HG02763 (cell line): Measurements from ENCODE around the gene ADARB2.

ENCODE experiments used
- ATAC-seq: cut with Tn5 transposase; IDR thresholded peaks from one replicate; pipeline ENCODE4 v1.9.1; 2021; ENCODE audit warnings: mild to moderate bottlenecking, moderate library complexity; ENCODE audit not compliant: unreplicated experiment

The ADARB2 gene

DNA sequence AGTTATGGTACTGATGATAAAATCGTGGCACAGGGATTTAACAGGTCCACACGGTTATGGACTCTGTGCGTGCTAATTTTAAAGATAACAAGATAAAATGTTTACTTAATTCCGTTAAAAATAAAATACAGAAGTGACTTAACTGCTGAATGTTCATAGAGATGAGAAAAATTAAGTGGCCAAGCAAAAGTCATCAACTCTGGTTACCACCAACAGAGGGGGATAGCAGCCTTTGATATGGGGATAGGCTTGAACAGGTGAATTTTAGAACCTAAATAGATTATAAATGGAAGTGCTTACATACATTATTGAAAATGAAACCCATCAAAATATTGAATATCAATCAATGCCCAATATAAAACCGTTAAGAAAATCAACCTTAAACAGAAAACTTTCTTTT lies 436.2 kb downstream of the ADARB2 start:
- ATAC-seq = no peak

DNA sequence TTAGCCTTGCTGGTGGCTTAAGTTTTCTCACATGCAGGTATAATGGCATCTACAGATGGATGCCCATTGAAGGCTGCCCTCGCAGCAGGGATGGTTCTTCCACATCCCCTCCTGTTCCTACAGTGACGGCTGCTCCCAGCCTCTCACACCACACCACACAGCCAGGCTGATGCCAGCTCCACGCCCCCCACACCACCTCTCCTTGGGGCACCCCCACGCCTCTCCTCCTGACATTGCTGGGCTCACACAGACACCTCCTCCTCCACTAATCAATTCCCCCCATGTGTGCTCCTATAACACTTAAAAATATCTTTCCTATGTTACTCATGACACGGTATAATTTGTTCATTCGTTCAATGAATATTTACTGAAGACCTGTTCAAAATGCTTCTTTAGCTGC lies 437.1 kb downstream of the ADARB2 start:
- ATAC-seq = no peak

DNA sequence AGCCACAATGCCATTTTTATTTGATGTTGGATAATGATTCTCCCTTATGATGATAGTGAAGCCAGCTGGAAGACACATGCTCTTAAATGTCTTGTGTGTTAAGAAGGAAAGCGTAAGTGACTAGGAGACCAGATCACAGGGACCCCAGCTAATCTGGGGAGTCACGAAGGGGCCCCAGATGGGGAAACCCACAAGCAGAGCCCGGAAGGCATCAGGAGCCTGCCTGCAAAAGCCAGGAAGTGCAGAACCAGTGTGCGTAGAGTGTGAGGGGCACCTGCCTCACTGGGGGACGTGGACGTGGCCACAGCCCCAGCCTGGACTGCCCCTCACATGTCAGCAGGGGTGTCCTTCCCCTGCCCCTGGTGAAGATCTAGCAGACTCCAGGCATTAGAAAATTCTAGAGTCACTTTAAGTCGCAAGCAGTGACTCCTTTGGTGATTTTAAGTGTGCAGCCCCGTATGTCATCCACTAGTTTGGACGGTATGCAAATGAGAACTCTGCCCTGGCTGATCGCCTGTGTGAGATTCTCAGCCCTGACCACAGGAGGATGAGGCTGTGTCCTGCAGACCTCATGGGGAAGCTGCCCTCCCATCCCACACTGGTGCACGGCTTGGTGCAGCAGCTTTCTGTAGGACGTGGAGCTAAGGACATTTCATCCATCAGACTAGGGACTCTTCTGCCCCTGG lies 438.1 kb downstream of the ADARB2 start:
- ATAC-seq = no peak

DNA sequence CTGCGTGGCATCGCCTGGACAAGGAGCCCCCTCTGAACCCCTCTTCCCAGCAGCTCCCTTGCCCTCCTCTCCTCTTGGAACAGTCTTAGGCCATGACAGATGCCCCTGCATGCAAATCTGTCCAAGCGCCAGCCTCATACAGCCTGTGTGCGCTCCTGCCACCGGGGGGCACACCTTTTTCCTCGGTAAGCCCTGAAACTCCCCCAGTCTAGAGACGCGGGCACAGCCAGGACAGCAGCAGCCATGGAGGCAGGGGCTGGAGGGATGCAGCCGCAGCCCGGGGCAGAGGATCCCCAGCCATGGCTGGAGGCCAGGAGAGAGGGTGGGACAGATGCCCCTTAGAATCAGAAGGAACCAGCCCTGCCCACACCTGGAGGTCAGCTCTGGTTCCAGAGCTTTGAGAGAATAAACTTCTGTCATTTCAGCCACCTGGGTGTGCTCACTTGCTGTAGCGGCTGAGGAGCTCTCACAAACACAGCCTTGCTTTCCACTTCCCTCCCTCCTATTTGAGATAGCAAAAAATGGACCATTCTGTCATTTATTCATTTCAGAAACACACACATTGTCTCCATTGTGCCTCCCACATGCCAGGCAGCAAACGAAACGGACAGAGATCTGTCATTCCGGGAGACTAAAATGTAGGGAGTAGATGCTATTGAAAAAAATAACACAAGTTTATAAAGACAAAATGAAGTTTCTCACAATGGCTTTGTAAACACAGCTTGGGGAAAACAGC lies 439.6 kb downstream of the ADARB2 start:
- no peak for ATAC-seq

DNA sequence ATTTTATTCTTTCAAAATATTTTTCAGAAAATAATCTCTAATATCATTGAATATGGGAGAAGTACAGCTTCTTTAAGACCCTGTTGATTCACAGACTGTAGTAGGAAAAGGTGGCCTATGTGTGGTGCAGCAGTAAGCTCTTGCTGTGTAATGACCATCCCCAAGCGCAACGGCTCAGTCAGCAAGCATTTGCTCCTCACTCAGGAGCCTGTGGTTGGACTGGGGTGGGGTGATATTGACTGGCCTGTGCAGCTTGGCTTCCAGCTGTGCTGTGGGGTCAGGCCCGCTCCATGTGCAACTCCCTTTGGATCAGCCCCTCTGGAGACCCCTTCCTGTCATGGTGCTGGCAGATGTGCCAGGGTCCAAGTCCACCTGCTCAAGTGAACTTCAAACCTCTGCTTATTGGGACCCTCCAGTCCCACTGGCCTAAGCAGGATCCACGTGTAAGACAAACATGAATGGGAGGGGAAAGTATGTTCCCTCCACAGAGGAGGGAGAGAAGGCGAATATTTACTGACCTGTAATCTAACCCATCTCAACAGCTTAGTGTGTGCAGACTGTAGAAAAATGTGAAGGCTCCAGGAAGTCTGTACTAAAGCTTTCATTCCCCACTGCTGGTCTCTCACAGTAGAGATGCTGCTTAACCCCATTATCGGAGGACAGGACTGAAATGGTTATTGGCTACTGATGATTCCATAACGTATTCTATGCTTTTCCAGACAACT lies 441.4 kb downstream of the ADARB2 start:
- no peak for ATAC-seq

DNA sequence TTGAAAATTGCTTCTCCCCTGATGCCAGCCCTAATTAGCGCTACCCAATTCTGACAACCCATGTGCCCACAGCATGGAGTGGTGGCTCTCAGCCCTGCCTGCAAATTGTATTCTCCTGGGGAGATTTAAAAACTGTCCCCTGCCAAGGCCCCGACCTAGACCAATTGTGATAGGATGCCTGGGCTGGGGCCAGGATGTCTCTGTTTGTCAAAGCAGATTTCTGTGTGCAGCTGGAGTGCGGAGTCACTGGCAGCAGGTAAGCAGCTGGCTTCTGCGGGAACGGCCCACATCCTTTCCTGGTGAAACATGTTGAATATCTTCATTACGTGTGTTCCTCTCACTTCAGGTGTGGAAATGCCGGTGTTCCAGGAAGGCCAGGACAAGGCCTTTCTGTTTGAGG lies 442.6 kb downstream of the ADARB2 start:
- ATAC-seq = no peak

DNA sequence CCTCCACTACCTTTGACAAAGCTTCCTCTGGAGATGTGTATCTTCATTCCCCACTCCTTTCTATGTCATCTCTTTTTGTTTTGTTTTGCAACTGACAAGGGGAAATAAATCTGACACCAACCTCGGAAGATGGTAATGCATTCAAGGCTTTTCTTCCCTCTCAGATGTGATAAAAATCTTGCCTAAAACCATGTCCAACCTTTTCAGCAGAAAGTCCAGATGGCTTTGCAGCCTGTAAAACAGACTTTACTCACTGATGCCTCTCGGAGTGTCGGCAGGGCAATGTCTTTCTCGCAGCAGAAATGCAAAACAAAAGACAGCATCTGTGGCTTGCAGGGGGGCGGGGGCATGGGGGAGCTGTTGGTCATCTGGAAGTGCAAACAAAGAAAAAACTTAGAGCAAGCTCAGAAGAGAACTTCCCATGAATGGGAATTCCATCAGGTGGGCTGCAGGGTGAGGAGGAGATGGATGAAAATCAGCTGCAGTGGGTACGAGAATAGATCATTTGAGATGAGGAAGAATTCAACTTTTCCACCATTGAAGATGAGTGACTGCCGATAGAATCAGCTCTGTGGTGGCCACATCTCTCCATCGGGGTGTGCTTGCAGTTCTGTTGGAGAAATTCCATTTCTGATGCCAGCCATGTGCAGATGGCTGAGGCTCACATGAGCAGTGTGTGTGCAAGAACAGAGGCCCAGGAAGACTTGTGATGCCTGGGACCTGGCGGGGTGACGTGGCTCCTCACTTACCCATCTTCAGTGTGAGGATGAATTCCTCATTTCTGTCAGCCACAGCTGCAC lies 443.5 kb downstream of the ADARB2 start:
- no peak for ATAC-seq

DNA sequence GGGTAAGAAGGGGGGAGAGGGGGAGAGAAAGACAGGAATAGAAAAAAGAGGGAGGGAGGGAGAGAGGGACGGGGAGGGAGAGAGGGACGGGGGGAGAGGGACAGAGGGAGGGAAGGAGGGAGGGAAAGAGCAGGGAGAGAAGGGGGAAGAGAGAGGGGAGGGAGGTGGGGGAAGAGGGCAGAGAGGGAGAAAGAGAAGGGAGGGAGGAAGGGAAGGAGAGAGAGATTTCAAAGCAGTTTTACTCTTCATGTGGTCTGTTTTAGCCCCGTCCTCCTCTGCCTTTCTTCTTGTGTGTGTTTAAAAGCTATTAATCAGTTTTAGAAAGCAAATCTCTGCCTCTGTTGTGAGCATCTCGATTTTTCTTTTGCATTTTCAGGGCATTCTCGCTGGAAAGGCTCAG lies 444.2 kb downstream of the ADARB2 start:
- no peak for ATAC-seq

DNA sequence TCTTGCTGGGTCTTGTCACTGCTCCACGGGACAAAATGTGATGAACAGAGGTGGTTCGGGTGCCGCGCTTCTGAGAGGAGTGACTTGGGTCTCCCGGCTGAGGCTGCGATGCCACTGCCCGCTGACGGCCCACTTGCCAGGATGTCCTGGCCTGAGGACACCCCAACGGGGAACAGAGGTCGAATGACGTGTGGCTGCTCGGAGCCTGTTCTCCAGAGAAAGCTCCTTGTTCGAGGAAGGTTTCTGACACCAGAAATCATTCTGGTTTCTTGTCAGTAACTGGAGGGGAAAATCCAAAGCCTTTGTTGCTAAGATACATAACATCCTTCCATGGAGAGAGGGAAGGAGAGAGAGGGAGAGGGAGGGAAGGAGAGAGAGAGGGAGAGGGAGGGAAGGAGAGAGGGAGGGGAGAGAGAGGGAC lies 444.7 kb downstream of the ADARB2 start:
- no peak for ATAC-seq

DNA sequence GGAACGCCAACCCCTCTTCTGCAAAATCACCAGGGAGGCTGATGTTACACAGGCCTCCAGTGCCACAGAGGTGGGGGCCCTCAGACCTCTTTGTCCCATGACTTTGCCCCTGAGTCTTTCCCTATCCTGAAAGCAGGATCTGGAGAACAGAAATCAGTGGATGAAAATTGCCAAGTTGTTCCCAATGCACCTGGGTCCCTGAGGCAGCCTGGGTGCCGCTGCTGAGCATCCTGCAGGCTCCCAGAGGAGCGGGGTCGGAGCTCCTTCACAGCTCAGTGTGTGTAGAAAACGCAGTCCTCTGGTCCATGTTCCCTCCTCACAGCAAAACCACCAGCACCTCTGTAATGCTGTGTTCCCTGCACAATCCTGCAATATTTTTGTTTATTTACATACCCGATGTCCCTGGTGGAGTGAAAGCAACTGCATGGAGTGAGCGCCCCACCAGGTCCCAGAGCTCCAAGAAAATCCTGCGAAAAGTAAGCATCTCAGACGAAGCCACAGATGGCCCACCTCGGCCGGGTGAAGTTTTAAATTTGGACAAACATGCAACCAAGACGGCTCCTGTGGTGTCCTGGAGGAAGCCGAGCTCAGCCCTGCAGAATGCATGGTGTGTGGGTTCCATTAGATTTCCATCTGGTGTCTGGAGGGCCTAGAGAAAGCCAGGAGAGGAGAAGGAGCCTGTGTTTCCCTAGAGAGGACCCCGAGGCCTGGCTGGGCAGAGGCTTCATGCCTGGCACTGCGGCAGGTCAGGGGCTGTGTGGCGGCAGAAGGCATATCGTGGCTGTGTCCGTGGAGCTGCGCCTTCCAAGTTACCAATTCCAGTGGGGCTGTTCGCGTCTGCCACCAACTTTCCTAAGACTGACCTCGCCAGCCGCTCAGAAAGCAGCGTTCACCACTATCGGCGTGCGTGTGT lies 445.9 kb downstream of the ADARB2 start:
- no peak for ATAC-seq

DNA sequence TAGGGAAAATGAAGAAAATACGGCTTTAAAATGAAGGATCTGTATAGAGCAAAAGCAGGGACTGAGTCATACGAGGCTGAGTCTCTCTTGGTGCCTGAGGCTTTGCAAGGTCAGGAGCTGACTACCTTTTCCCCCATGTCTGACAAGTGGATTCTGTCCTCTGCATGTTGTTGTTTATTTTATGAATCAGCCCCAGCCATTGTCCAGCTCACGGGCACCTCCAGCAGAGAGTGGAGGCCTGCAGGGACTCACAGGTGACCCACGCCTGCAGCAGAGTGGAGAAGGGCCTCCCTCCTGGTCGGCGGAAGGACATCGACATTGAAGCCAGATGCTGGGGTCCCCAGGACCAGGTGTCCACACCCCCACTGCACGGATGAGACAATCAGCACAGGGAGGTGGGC lies 447.3 kb downstream of the ADARB2 start:
- no peak for ATAC-seq

DNA sequence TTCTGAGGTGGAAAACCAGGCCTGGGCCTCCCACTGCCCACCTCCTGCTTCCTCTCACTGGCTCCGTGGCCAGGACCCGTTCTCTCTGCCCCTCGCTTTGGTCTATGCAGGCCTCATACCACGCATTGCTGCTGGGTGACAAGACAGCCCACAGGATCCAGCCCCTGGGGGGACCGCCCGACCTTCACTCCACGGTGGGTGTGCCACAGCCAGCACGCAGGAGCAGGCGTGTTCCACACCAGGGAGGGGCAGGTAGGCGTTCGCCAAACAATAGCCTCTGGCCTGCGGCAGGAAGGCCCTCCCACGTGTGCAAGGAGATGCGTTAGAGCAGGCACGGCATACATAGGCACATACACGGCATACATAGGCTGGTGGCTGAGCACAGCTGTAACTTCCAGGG lies 447.7 kb downstream of the ADARB2 start:
- ATAC-seq = no peak

DNA sequence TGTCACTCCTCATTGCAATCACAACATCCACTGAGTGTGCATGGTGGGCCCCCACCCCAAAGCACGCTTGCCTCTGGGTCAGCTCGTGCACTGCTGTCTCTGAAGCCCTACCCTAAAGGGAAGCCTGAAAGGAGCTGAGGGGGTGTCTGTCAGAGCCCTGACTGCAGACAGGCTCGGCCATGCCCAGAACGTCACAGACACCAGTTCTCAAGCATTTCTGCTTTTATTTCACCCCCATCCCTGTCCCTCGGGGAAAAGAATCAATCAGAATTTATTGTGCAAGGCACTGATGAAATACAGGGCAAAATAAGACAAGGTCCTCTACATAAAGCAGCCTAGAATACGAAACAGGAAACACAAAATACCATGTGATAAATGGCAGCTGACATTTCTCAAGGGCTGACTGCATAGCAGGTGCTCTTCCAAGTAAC lies 449.3 kb downstream of the ADARB2 start:
- no peak for ATAC-seq

DNA sequence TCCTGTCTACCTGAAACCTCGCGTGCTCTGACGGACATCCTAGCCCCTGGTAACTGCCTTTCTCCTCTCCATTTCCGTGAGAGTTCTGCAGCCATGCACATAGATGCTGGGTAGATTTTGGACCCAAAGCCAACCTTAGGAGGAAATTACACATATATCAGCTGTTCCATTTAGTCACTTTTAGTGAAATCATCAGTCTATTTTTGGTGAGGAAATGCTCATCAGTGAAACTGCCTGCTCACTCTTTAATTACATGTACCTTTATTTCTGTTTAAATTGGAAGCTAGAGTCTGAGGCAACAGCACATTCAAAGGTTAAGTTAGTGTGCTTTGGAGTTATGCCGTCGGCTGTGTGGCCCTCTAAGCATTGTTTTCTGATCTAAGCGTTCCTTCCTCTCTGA lies 449.8 kb downstream of the ADARB2 start:
- ATAC-seq = no peak

DNA sequence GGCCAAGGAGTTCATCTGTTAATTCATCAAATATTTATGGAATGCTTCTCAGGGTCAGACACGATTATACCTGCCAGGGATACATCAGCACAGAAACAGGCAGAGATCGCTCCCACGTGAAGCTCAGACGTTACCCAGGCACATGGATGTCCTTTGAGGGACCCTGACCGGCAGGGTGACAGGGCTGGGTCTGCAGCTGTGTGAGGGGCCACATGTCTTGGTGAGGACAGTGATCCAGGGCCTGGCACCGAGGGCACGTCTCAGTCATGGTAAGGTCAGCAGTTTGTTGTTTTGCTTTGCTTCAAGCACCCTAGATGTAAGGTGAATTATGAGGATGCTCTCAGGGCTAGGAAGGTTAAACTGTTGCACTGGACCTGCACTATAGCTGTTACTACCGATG lies 453.2 kb downstream of the ADARB2 start:
- ATAC-seq = no peak

DNA sequence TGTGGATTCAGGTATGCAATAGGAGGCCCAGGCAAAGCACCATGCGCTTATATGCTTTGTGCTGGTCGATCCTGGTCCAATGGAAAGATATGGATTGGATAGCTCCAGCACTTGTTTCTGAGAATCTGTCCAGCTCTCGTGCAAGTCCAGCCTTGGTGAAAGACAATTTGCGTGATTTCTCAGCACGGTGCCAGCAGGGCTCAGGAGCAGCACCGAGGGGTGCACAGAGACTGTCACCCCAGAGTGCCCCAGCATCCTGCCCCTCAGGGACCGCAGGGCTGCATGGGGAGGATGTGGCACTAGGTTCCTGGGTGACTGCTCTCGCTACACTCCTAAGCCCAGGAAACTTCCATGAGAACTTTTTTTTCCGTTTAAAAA lies 455.9 kb downstream of the ADARB2 start:
- no peak for ATAC-seq

DNA sequence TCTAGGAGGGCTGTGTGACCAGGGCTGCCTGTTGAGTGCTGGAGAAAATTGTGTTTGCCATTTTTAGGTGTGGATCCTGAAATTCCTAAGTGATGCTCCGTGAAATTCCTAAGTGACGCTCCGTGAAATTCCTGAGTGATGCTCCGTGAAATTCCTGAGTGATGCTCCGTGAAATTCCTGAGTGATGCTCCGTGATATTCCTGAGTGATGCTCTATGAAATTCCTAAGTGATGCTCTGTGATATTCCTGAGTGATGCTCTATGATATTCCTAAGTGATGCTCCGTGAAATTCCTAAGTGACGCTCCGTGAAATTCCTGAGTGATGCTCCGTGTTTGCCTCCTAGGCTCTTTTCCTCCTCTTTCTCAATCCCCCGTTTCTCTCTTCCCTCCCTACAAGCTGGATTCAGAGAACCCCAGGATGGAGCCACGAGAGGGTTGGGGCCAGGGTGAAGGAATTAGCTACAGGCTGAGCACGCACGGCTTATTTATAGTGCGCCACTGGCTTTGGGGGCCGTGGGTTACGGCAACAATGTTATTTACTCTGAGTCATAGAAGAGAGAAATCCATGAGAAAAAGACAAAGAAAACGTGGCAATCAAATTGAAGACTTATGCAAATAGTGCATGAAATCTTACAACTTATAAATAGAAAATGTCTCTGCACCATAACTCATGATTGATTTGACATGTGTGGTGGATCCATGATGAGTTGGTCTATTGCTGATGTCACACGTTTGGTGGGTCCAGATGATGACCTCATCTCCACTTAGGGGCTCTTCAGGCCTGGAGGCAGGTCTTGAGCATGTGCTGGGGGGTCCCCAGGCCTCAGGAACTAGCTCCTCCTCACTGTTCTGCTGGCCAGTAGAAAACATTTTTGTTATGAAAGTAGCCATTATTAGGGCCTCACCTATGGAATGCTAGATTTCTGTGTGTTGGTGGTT lies 456.6 kb downstream of the ADARB2 start:
- no peak for ATAC-seq

DNA sequence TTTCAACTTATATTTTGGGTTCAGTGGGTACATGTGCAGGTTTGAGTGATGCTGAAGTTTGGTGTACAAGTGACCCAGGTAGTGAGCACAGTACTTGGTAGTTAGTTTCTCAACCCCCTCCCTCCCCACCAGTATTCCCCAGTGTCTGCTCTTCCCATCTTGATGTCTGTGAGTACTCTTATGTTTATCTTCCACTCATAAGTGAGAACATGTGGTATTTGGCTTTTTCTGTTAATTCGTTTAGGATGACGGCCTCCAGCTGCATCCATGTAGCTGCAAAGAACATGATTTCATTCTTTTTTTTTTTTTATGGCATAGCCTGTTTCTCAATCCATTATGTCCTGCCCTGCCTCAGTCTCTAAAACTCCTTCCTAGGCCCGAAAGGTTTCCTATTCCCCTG lies 459.0 kb downstream of the ADARB2 start:
- ATAC-seq = no peak
